HG03460 (cell line): Measurements from ENCODE around the gene C20orf202.
"Not testable (repeated sequence)": the region's sequence is repeated elsewhere in the genome, so short reads cannot be mapped to it uniquely, and the experiment has no call there.

Experiments used
- ATAC-seq: cut with Tn5 transposase; IDR thresholded peaks from one replicate; pipeline ENCODE4 v1.9.1; 2021; ENCODE audit not compliant: unreplicated experiment

C20orf202 gene

GRCh38 chr20:1242530-1242929, 39.3 kb downstream of the C20orf202 start:
- no peak for ATAC-seq

GRCh38 chr20:1245578-1245977, 42.3 kb downstream of the C20orf202 start:
- ATAC-seq = no peak

GRCh38 chr20:1247689-1248088, 44.4 kb downstream of the C20orf202 start:
- ATAC-seq = no peak

GRCh38 chr20:1250282-1250681, 47.0 kb downstream of the C20orf202 start:
- ATAC-seq = not testable (repeated sequence)

- no peak for ATAC-seq
Observed at GRCh38 chr20:1252416-1252815, 49.2 kb downstream of the C20orf202 start.

- no peak for ATAC-seq
Observed at GRCh38 chr20:1254254-1254653, 51.0 kb downstream of the C20orf202 start.

GRCh38 chr20:1255675-1256074, 52.4 kb downstream of the C20orf202 start:
- ATAC-seq = no peak
